Vagina (tissue), 2 donors: ENCODE results near the gene NFATC3. TPM values are rescaled to one million over a fixed set of nuclear protein-coding genes. Genes with fewer than 3 reads are reported as not detected.

Experiments
- DNase-seq, 2 donors: peaks; one replicate each; pipeline ENCODE4 v3.0.0-alpha.2; 2017; ENCODE audit errors: extremely low spot score in 2 of 2
- H3K27ac ChIP-seq: fragments of 200-600 bp; sonication (generic); one replicate; pipeline ENCODE4 v1.5.1; 2019
- H3K27me3 ChIP-seq: fragments of 200-600 bp; sonication (generic); one replicate; pipeline ENCODE4 v1.5.1; 2019
- H3K36me3 ChIP-seq, 2 donors: fragments of 200-600 bp; sonication (generic); one replicate each; pipeline ENCODE4 v1.5.1; 2017 to 2019
- H3K4me1 ChIP-seq: fragments of 200-600 bp; sonication (generic); one replicate; pipeline ENCODE4 v1.5.1; 2019
- H3K4me3 ChIP-seq, 2 donors: fragments of 200-600 bp; sonication (generic); 1 replicate in 1 of 2; 2 replicates in 1 of 2; pipeline ENCODE4 v1.5.1; 2016 to 2019
- H3K9me3 ChIP-seq: fragments of 200-600 bp; sonication (generic); one replicate; pipeline ENCODE4 v1.5.1; 2019
- POLR2A ChIP-seq, 2 donors: fragments of 450-650 bp; IDR thresholded peaks; one replicate each; pipeline ENCODE4 v1.6.1; 2017; ENCODE audit warnings: antibody characterized with exemption in 2 of 2, mild to moderate bottlenecking in 2 of 2, moderate library complexity in 2 of 2
- POLR2AphosphoS5 ChIP-seq, 2 donors: sonication (generic); formaldehyde crosslinking; IDR thresholded peaks; one replicate each; pipeline ENCODE4 v1.9.0; 2017; ENCODE audit warnings: antibody characterized with exemption in 2 of 2, mild to moderate bottlenecking in 2 of 2, low read depth in 1 of 2; ENCODE audit not compliant: insufficient read depth in 1 of 2
- intact Hi-C: fragments of 100-400 bp; cut with DNase I; formaldehyde crosslinking; loops from one replicate; pipeline ENCODE4 v1.15.1; 2023
- total RNA-seq: library from RNA; depleted of rRNA; stranded (reverse); fragments of >200 nt; gene quantifications from one replicate; pipeline ENCODE4 v1.2.3, GENCODE V29; 2016
- TF ChIP-seq, protein P1 (sequence below), 3 experiments: fragments of 450-650 bp in 2 of 3; fragments of 200-600 bp in 1 of 3; sonication (generic) in 1 of 3; IDR thresholded peaks; one replicate each; pipeline ENCODE4 v1.5.1; 2017 to 2019; ENCODE audit warnings: antibody characterized with exemption in 3 of 3, mild to moderate bottlenecking in 2 of 3, moderate library complexity in 2 of 3

NFATC3 gene
- total RNA-seq, 1 donor from 2014 or later: 51.8 TPM

DNA sequence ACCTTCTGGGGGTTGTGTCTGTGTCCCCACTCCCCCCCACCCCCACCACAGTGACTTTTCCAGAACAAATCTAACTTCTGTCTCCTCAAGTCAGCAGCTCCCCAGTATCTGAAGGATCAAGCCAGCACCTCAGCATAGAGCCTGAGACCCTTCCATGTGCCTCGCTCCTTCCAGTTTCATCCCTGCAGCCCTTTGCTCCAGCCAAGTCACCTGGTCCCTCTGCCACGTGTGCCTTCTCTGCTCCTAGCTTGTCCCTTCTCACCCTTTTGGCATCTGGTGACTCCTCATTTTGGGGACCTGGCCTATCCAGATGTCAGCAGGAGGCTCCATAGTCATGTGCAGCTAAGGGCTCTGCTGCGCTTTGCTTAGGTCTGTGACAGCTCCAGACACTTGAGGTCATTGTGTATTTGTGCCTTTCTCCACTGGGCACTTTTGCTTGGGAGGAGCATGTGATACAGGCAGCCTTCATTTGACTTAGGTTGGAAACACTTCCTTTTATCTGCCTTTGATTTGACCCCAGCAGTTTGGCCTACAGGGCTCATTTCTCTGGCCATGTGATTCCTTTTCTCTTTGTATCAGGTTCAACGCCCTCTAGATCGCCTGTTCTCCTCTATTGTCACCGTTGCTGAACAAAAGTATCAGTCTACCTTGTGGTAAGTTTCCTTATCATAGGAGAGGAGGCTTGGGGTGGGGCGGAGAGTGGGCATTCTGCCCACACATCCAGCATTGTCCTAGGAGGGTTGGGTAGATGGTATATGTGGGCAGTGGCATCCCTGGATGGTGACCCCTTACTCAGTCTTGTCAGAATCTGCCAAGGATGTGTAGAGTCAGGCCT lies 7.1 kb upstream of the NFATC3 start:
- Histone ChIP-seq H3K9me3 (no peaks in the 10 kb centered on the region), H3K27me3 (no peaks in the 10 kb centered on the region), H3K4me1 (peaks cover 28% of the 10 kb centered on the region), H3K36me3 (peaks cover 0 to 28% of the 10 kb centered on the region in 2 donors), H3K4me3 (no peak overlapping the region), H3K27ac (no peak overlapping the region)
- DNase-seq: peak in 1 of 2 donors; percentile 90
- intact Hi-C loops: no loop called here
- TF ChIP-seq POLR2AphosphoS5 (IDR thresholded peaks at IDR 0.05; ENCODE audit: insufficient read depth in 1 of 2, low read depth in 1 of 2) (no peak), POLR2A (IDR thresholded peaks at IDR 0.05) (no peak)
- TF ChIP-seq, protein P1, sequence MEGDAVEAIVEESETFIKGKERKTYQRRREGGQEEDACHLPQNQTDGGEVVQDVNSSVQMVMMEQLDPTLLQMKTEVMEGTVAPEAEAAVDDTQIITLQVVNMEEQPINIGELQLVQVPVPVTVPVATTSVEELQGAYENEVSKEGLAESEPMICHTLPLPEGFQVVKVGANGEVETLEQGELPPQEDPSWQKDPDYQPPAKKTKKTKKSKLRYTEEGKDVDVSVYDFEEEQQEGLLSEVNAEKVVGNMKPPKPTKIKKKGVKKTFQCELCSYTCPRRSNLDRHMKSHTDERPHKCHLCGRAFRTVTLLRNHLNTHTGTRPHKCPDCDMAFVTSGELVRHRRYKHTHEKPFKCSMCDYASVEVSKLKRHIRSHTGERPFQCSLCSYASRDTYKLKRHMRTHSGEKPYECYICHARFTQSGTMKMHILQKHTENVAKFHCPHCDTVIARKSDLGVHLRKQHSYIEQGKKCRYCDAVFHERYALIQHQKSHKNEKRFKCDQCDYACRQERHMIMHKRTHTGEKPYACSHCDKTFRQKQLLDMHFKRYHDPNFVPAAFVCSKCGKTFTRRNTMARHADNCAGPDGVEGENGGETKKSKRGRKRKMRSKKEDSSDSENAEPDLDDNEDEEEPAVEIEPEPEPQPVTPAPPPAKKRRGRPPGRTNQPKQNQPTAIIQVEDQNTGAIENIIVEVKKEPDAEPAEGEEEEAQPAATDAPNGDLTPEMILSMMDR (IDR thresholded peaks at IDR 0.05): no peak

DNA sequence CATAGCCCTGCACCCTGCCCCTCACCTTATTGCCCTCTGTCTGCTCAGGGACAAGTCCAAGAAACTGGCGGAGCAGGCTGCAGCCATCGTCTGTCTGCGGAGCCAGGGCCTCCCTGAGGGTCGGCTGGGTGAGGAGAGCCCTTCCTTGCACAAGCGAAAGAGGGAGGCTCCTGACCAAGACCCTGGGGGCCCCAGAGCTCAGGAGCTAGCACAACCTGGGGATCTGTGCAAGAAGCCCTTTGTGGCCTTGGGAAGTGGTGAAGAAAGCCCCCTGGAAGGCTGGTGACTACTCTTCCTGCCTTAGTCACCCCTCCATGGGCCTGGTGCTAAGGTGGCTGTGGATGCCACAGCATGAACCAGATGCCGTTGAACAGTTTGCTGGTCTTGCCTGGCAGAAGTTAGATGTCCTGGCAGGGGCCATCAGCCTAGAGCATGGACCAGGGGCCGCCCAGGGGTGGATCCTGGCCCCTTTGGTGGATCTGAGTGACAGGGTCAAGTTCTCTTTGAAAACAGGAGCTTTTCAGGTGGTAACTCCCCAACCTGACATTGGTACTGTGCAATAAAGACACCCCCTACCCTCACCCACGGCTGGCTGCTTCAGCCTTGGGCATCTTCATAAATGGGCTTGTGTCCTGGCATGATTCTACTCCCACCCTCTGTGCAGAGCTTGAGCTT lies 6.3 kb upstream of the NFATC3 start:
- intact Hi-C loops: no loop called here

DNA sequence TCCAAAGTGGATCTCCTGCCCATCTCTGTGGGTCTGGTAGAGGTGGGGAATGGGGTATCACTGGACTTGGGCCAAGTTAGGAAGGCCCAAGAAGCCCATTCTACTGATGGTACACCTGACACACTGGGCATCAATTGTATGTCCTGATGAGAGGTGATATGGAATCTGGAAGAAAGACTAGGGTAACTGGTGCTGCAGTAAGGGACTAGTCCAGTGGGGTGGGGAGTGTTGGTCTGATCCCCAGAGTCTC lies 5.9 kb upstream of the NFATC3 start:
- H3K4me1 ChIP-seq: peaks cover 36% of the 10 kb centered on the region
- no peaks in the 10 kb centered on the region for H3K27me3 ChIP-seq
- H3K4me3 ChIP-seq: no peak overlapping the region
- DNase-seq: no peak
- no peaks in the 10 kb centered on the region for H3K9me3 ChIP-seq
- H3K36me3 ChIP-seq: peaks cover 0 to 19% of the 10 kb centered on the region in 2 donors
- TF ChIP-seq, protein P1 (IDR thresholded peaks at IDR 0.05): no peak
- TF ChIP-seq POLR2A (IDR thresholded peaks at IDR 0.05) (no peak), POLR2AphosphoS5 (IDR thresholded peaks at IDR 0.05; ENCODE audit: insufficient read depth in 1 of 2, low read depth in 1 of 2) (no peak)
- intact Hi-C loops: no loop called here
- H3K27ac ChIP-seq: peak overlapping the region; percentile 80

More for the DNA sequence above, 6.3 kb upstream of the NFATC3 start:
- peak in 1 of 2 donors; percentile 74 for DNase-seq
- Histone ChIP-seq H3K9me3 (no peaks in the 10 kb centered on the region), H3K27me3 (no peaks in the 10 kb centered on the region), H3K36me3 (peaks cover 0 to 24% of the 10 kb centered on the region in 2 donors), H3K4me1 (peaks cover 31% of the 10 kb centered on the region), H3K4me3 (no peak overlapping the region), H3K27ac (peak overlapping the region; percentile 80)
- TF ChIP-seq POLR2AphosphoS5 (IDR thresholded peaks at IDR 0.05; ENCODE audit: insufficient read depth in 1 of 2, low read depth in 1 of 2) (no peak), POLR2A (IDR thresholded peaks at IDR 0.05) (no peak)
- TF ChIP-seq, protein P1 (IDR thresholded peaks at IDR 0.05): no peak

DNA sequence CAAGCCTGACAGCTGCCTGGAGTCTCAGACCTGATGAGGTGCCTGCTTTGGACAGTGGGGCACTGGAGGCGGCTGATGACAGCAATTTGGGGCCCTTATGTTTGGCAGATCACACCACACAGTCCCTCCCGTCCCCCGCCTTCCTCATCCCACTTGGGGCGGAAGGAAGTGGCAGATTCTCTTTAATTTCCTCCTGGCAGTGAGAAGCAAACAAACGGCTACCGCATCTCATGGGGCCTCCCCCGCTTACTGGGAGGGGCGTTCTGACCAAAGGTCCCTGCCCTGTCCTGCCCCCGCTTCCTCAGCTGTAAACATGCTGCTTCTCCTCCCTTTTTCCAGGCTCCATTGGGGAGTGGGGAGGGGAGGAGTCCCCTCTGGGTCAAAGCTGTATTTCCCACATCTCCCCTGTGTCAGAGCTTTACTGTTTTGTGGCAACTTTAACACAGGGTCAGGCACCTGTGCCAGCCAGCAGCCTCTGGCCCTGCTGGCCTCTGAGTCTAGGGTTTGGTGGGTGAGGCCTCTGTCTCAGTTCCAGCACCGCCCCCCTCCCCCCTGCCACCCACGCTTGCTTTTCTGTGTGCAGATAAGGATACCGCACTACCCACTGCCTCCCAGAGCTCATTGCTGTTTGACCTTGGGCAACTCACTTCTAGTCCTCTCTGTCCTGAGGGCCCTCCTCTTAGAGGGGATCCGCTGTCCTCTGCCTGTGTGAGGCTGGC lies 5.4 kb upstream of the NFATC3 start:
- no peak overlapping the region for H3K4me3 ChIP-seq
- H3K36me3 ChIP-seq: peaks cover 0 to 14% of the 10 kb centered on the region in 2 donors
- no peak for DNase-seq
- H3K27ac ChIP-seq: peak overlapping the region; percentile 80
- intact Hi-C loops: loop anchor here (5.0 kb wide), 2 partner anchors 57 to 158 kb away; partner anchors contain the start of genes DDX28, DUS2 and ESRP2
- no peaks in the 10 kb centered on the region for H3K9me3 ChIP-seq
- no peak for TF ChIP-seq POLR2A (IDR thresholded peaks at IDR 0.05)
- peak in 1 of 2 donors; percentile 48 for TF ChIP-seq POLR2AphosphoS5 (IDR thresholded peaks at IDR 0.05; ENCODE audit: insufficient read depth in 1 of 2, low read depth in 1 of 2)
- TF ChIP-seq, protein P1 (IDR thresholded peaks at IDR 0.05): no peak
- no peaks in the 10 kb centered on the region for H3K27me3 ChIP-seq
- H3K4me1 ChIP-seq: peaks cover 38% of the 10 kb centered on the region
